Activated naive CD4-positive, alpha-beta T cell treated with anti-CD3 and anti-CD28 coated beads for 36 hours (primary cell): ENCODE results near the gene DUSP7. TPM values are rescaled to one million over a fixed set of nuclear protein-coding genes. Genes with fewer than 3 reads are reported as not detected.

Experiments used
- CTCF ChIA-PET: fragments of 350-600 bp; sonication (Branson Sonifier 250); formaldehyde crosslinking; loops from one replicate; lab custom pipeline; 2021; ENCODE audit warnings: antibody characterized with exemption; lab: Charles Lee
- DNase-seq: peaks from one replicate; pipeline ENCODE4 v3.0.0-alpha.2; 2020
- H3K27ac Mint-ChIP-seq: one replicate; pipeline ENCODE4 v1.8.0; 2021; ENCODE audit warnings: mild to moderate bottlenecking, mixed read lengths
- H3K27me3 Mint-ChIP-seq: one replicate; pipeline ENCODE4 v1.8.0; 2021; ENCODE audit warnings: low read depth, mixed read lengths
- H3K36me3 Mint-ChIP-seq: one replicate; pipeline ENCODE4 v1.8.0; 2021; ENCODE audit warnings: low read depth, mixed read lengths
- H3K4me1 Mint-ChIP-seq: one replicate; pipeline ENCODE4 v1.8.0; 2021; ENCODE audit warnings: low read depth, mixed read lengths
- H3K4me3 Mint-ChIP-seq: one replicate; pipeline ENCODE4 v1.8.0; 2021; ENCODE audit warnings: mild to moderate bottlenecking, moderate library complexity, mixed read lengths
- H3K9me3 Mint-ChIP-seq: one replicate; pipeline ENCODE4 v1.8.0; 2021; ENCODE audit warnings: mixed read lengths
- intact Hi-C: fragments of 100-400 bp; cut with micrococcal nuclease; formaldehyde crosslinking; loops from one replicate; pipeline ENCODE4 v1.15.1; 2023
- total RNA-seq, 2 experiments: library from RNA; stranded (reverse); gene quantifications; one replicate each; pipeline ENCODE4 v1.2.3, GENCODE V29; 2021

Gene DUSP7
- total RNA-seq, 2 experiments from 2014 or later = 8.2 to 9.1 TPM

GRCh38 chr3:52018319-52019000, 37.9 kb downstream of the DUSP7 start:
- H3K4me1 Mint-ChIP-seq = no peaks in the 10 kb centered on the region
- DNase-seq = no peak
- intact Hi-C loops = no loop called here
- no peak overlapping the region for H3K4me3 Mint-ChIP-seq
- no peak overlapping the region for H3K27ac Mint-ChIP-seq
- CTCF ChIA-PET = interaction anchor here (0.8 kb wide), 1 partner anchor 321 kb away, joined by 3 read pairs; no protein-coding TSS in a partner anchor
- no peaks in the 10 kb centered on the region for H3K27me3 Mint-ChIP-seq
- no peaks in the 10 kb centered on the region for H3K9me3 Mint-ChIP-seq
- H3K36me3 Mint-ChIP-seq = no peaks in the 10 kb centered on the region

GRCh38 chr3:52017586-52017985, 38.8 kb downstream of the DUSP7 start:
- H3K4me1 Mint-ChIP-seq = no peaks in the 10 kb centered on the region
- DNase-seq = no peak

GRCh38 chr3:52015438-52016228, 40.7 kb downstream of the DUSP7 start:
- CTCF ChIA-PET = interaction anchor here (0.6 to 0.7 kb wide), 2 partner anchors 120 to 445 kb away, joined by 3 read pairs; no protein-coding TSS in a partner anchor
- H3K4me3 Mint-ChIP-seq = no peak overlapping the region
- DNase-seq = no peak
- intact Hi-C loops = no loop called here
- H3K4me1 Mint-ChIP-seq = no peaks in the 10 kb centered on the region
- H3K27ac Mint-ChIP-seq = no peak overlapping the region
- no peaks in the 10 kb centered on the region for H3K27me3 Mint-ChIP-seq
- no peaks in the 10 kb centered on the region for H3K9me3 Mint-ChIP-seq
- H3K36me3 Mint-ChIP-seq = no peaks in the 10 kb centered on the region

More at GRCh38 chr3:52017586-52017985, 38.8 kb downstream of the DUSP7 start:
- intact Hi-C loops = no loop called here
- no peak overlapping the region for H3K27ac Mint-ChIP-seq
- no peaks in the 10 kb centered on the region for H3K36me3 Mint-ChIP-seq
- no peaks in the 10 kb centered on the region for H3K9me3 Mint-ChIP-seq
- H3K4me3 Mint-ChIP-seq = no peak overlapping the region
- H3K27me3 Mint-ChIP-seq = no peaks in the 10 kb centered on the region
- CTCF ChIA-PET = no interaction called here

- no peaks in the 10 kb centered on the region for H3K36me3 Mint-ChIP-seq
- no peak overlapping the region for H3K27ac Mint-ChIP-seq
- intact Hi-C loops = no loop called here
- H3K4me3 Mint-ChIP-seq = no peak overlapping the region
- H3K27me3 Mint-ChIP-seq = no peaks in the 10 kb centered on the region
- no peak for DNase-seq
- no peaks in the 10 kb centered on the region for H3K9me3 Mint-ChIP-seq
- CTCF ChIA-PET = no interaction called here
- no peaks in the 10 kb centered on the region for H3K4me1 Mint-ChIP-seq
Measured at GRCh38 chr3:52014613-52015012, 41.8 kb downstream of the DUSP7 start.

GRCh38 chr3:52013802-52014598, 42.4 kb downstream of the DUSP7 start:
- no peak for DNase-seq
- H3K4me1 Mint-ChIP-seq = no peaks in the 10 kb centered on the region
- no peaks in the 10 kb centered on the region for H3K27me3 Mint-ChIP-seq
- CTCF ChIA-PET = interaction anchor here (2.8 kb wide), 1 partner anchor 12 kb away, joined by 19 read pairs; no protein-coding TSS in a partner anchor
- intact Hi-C loops = no loop called here
- no peaks in the 10 kb centered on the region for H3K9me3 Mint-ChIP-seq
- no peak overlapping the region for H3K4me3 Mint-ChIP-seq
- H3K27ac Mint-ChIP-seq = no peak overlapping the region
- H3K36me3 Mint-ChIP-seq = no peaks in the 10 kb centered on the region

GRCh38 chr3:52012699-52013098, 43.7 kb downstream of the DUSP7 start:
- H3K27ac Mint-ChIP-seq = no peak overlapping the region

GRCh38 chr3:52010431-52010830, 45.9 kb downstream of the DUSP7 start:
- CTCF ChIA-PET = no interaction called here
- Mint-ChIP-seq H3K4me1 (peaks cover 9% of the 10 kb centered on the region), H3K27ac (no peak overlapping the region), H3K27me3 (no peaks in the 10 kb centered on the region), H3K4me3 (no peak overlapping the region), H3K9me3 (no peaks in the 10 kb centered on the region), H3K36me3 (no peaks in the 10 kb centered on the region)
- intact Hi-C loops = no loop called here
- DNase-seq = no peak

More at GRCh38 chr3:52012699-52013098, 43.7 kb downstream of the DUSP7 start:
- no peaks in the 10 kb centered on the region for H3K27me3 Mint-ChIP-seq
- CTCF ChIA-PET = interaction anchor here (1.6 to 2.8 kb wide), 2 partner anchors 10 to 110 kb away, joined by 3 to 19 read pairs; no protein-coding TSS in a partner anchor
- no peak overlapping the region for H3K4me3 Mint-ChIP-seq
- no peaks in the 10 kb centered on the region for H3K4me1 Mint-ChIP-seq
- intact Hi-C loops = no loop called here
- H3K36me3 Mint-ChIP-seq = no peaks in the 10 kb centered on the region
- no peak for DNase-seq
- no peaks in the 10 kb centered on the region for H3K9me3 Mint-ChIP-seq

GRCh38 chr3:52007291-52007690, 49.1 kb downstream of the DUSP7 start:
- Mint-ChIP-seq H3K27me3 (no peaks in the 10 kb centered on the region), H3K36me3 (no peaks in the 10 kb centered on the region), H3K4me3 (no peak overlapping the region), H3K4me1 (peaks cover 9% of the 10 kb centered on the region), H3K27ac (no peak overlapping the region), H3K9me3 (no peaks in the 10 kb centered on the region)
- CTCF ChIA-PET = no interaction called here
- intact Hi-C loops = no loop called here
- DNase-seq = no peak

- no peak for DNase-seq
- no peaks in the 10 kb centered on the region for H3K27me3 Mint-ChIP-seq
Measured at GRCh38 chr3:52006820-52007133, 49.6 kb downstream of the DUSP7 start.

GRCh38 chr3:52006017-52006819, 50.2 kb downstream of the DUSP7 start:
- DNase-seq = no peak
- Mint-ChIP-seq H3K36me3 (no peaks in the 10 kb centered on the region), H3K27ac (no peak overlapping the region), H3K27me3 (no peaks in the 10 kb centered on the region), H3K4me3 (no peak overlapping the region), H3K4me1 (peaks cover 9% of the 10 kb centered on the region), H3K9me3 (no peaks in the 10 kb centered on the region)
- intact Hi-C loops = no loop called here
- CTCF ChIA-PET = interaction anchor here (0.6 to 6.1 kb wide), 5 partner anchors 47 to 480 kb away, joined by 3 to 77 read pairs (median 3); no protein-coding TSS in a partner anchor

More at GRCh38 chr3:52006820-52007133, 49.6 kb downstream of the DUSP7 start:
- Mint-ChIP-seq H3K4me3 (no peak overlapping the region), H3K9me3 (no peaks in the 10 kb centered on the region), H3K4me1 (peaks cover 9% of the 10 kb centered on the region), H3K36me3 (no peaks in the 10 kb centered on the region), H3K27ac (no peak overlapping the region)
- CTCF ChIA-PET = no interaction called here
- intact Hi-C loops = no loop called here

GRCh38 chr3:52005571-52005986, 50.8 kb downstream of the DUSP7 start:
- H3K9me3 Mint-ChIP-seq = no peaks in the 10 kb centered on the region
- no peaks in the 10 kb centered on the region for H3K36me3 Mint-ChIP-seq
- no peak for DNase-seq
- CTCF ChIA-PET = interaction anchor here (0.6 to 6.1 kb wide), 6 partner anchors 47 to 480 kb away, joined by 3 to 77 read pairs (median 4); no protein-coding TSS in a partner anchor
- H3K27ac Mint-ChIP-seq = no peak overlapping the region
- peaks cover 9% of the 10 kb centered on the region for H3K4me1 Mint-ChIP-seq
- intact Hi-C loops = loop anchor here (1.0 kb wide), 1 partner anchor 118 kb away; no protein-coding TSS in a partner anchor
- no peak overlapping the region for H3K4me3 Mint-ChIP-seq
- H3K27me3 Mint-ChIP-seq = no peaks in the 10 kb centered on the region
